ENCODE results near the gene MRGPRE.

The MRGPRE gene

GRCh38 chr11:3204141-3205015, 27.8 kb downstream of the MRGPRE start:
- no peaks in the 10 kb centered on the region for H4K20me1 ChIP-seq (ENCODE audit: insufficient read depth)
- no peak overlapping the region for H3K9ac ChIP-seq
- no peaks in the 10 kb centered on the region for H3K36me3 ChIP-seq (ENCODE audit: insufficient read depth)
- no peak for TF ChIP-seq CTCF (conservative IDR thresholded peaks at IDR 0.05; ENCODE audit: low read depth, low read length)
- no peak overlapping the region for H2AFZ ChIP-seq (ENCODE audit: low read depth)
- peaks cover 48% of the 10 kb centered on the region for H3K27me3 ChIP-seq (ENCODE audit: insufficient read depth, low read depth)
- H3K79me2 ChIP-seq (ENCODE audit: insufficient read depth, low read depth), result no peaks in the 10 kb centered on the region
- H3K27ac ChIP-seq, result no peak overlapping the region
- no peak overlapping the region for H3K4me2 ChIP-seq
- peaks cover 8% of the 10 kb centered on the region for H3K4me1 ChIP-seq (ENCODE audit: low read depth, poor library complexity, severe bottlenecking)
- H3K4me3 ChIP-seq (IDR thresholded peaks at IDR 0.05; ENCODE audit: insufficient read depth, low read depth, low read length), result no peak overlapping the region

- Histone ChIP-seq H3K36me3 (ENCODE audit: insufficient read depth) (no peaks in the 10 kb centered on the region), H2AFZ (ENCODE audit: low read depth) (no peak overlapping the region), H3K79me2 (ENCODE audit: insufficient read depth, low read depth) (no peaks in the 10 kb centered on the region), H3K27ac (no peak overlapping the region), H3K27me3 (ENCODE audit: insufficient read depth, low read depth) (peaks cover 56% of the 10 kb centered on the region), H3K4me3 (IDR thresholded peaks at IDR 0.05; ENCODE audit: insufficient read depth, low read depth, low read length) (no peak overlapping the region), H3K9ac (no peak overlapping the region), H3K4me1 (ENCODE audit: low read depth, poor library complexity, severe bottlenecking) (peaks cover 8% of the 10 kb centered on the region), H4K20me1 (ENCODE audit: insufficient read depth) (no peaks in the 10 kb centered on the region), H3K4me2 (no peak overlapping the region)
- TF ChIP-seq CTCF (conservative IDR thresholded peaks at IDR 0.05; ENCODE audit: low read depth, low read length), result no peak
Measured at GRCh38 chr11:3203221-3204043, 28.8 kb downstream of the MRGPRE start.

GRCh38 chr11:3202759-3203158, 29.5 kb downstream of the MRGPRE start:
- Histone ChIP-seq H3K4me1 (ENCODE audit: low read depth, poor library complexity, severe bottlenecking) (peaks cover 8% of the 10 kb centered on the region), H3K4me3 (IDR thresholded peaks at IDR 0.05; ENCODE audit: insufficient read depth, low read depth, low read length) (no peak overlapping the region), H3K4me2 (no peak overlapping the region), H3K36me3 (ENCODE audit: insufficient read depth) (no peaks in the 10 kb centered on the region), H3K27me3 (ENCODE audit: insufficient read depth, low read depth) (peaks cover 59% of the 10 kb centered on the region), H4K20me1 (ENCODE audit: insufficient read depth) (no peaks in the 10 kb centered on the region), H3K9ac (no peak overlapping the region), H2AFZ (ENCODE audit: low read depth) (no peak overlapping the region), H3K79me2 (ENCODE audit: insufficient read depth, low read depth) (no peaks in the 10 kb centered on the region), H3K27ac (no peak overlapping the region)
- no peak for TF ChIP-seq CTCF (conservative IDR thresholded peaks at IDR 0.05; ENCODE audit: low read depth, low read length)

GRCh38 chr11:3202305-3202704, 29.9 kb downstream of the MRGPRE start:
- H3K27me3 ChIP-seq (ENCODE audit: insufficient read depth, low read depth), result peaks cover 63% of the 10 kb centered on the region
- no peak overlapping the region for H3K9ac ChIP-seq
- peaks cover 8% of the 10 kb centered on the region for H3K4me1 ChIP-seq (ENCODE audit: low read depth, poor library complexity, severe bottlenecking)
- no peaks in the 10 kb centered on the region for H4K20me1 ChIP-seq (ENCODE audit: insufficient read depth)
- no peak overlapping the region for H2AFZ ChIP-seq (ENCODE audit: low read depth)
- H3K36me3 ChIP-seq (ENCODE audit: insufficient read depth), result no peaks in the 10 kb centered on the region
- TF ChIP-seq CTCF (conservative IDR thresholded peaks at IDR 0.05; ENCODE audit: low read depth, low read length), result no peak
- H3K27ac ChIP-seq, result no peak overlapping the region
- no peak overlapping the region for H3K4me3 ChIP-seq (IDR thresholded peaks at IDR 0.05; ENCODE audit: insufficient read depth, low read depth, low read length)
- H3K4me2 ChIP-seq, result no peak overlapping the region
- H3K79me2 ChIP-seq (ENCODE audit: insufficient read depth, low read depth), result no peaks in the 10 kb centered on the region

Data from KMS-11 (cell line).